Neural crest cell (in vitro differentiated cells): ENCODE data around the gene SH3PXD2A. TPM values are rescaled to one million over a fixed set of nuclear protein-coding genes. Genes with fewer than 3 reads are reported as not detected.

ENCODE experiments used
- DNase-seq: peaks from one replicate; pipeline ENCODE4 v3.0.0; 2021; ENCODE audit warnings: low read depth, mixed read lengths, low spot score
- H3K27ac Mint-ChIP-seq: one replicate; pipeline ENCODE4 v1.8.0; 2021; ENCODE audit warnings: mild to moderate bottlenecking, mixed read lengths; ENCODE audit not compliant: unreplicated experiment
- H3K27me3 Mint-ChIP-seq: 2 replicates; pipeline ENCODE4 v1.8.0; 2021; ENCODE audit warnings: low read depth, mild to moderate bottlenecking, mixed read lengths
- H3K36me3 Mint-ChIP-seq: 2 replicates; pipeline ENCODE4 v1.8.0; 2021; ENCODE audit warnings: low read depth, mild to moderate bottlenecking, mixed read lengths
- H3K4me1 Mint-ChIP-seq: 2 replicates; pipeline ENCODE4 v1.8.0; 2021; ENCODE audit warnings: mixed read lengths
- H3K4me3 Mint-ChIP-seq: one replicate; pipeline ENCODE4 v1.8.0; 2021; ENCODE audit warnings: mild to moderate bottlenecking, mixed read lengths
- H3K9me3 Mint-ChIP-seq: 2 replicates; pipeline ENCODE4 v1.8.0; 2021; ENCODE audit warnings: mixed read lengths
- total RNA-seq: library from RNA; stranded (reverse); gene quantifications from 2 replicates; pipeline ENCODE4 v1.2.1, GENCODE V29; 2021
- TF ChIP-seq, protein P1 (sequence below): fragments of 200-600 bp; sonication (generic); conservative IDR thresholded peaks from 2 replicates; pipeline ENCODE4 v1.5.0; 2021; ENCODE audit warnings: antibody characterized with exemption, mild to moderate bottlenecking

Gene SH3PXD2A
- total RNA-seq, 1 donor from 2014 or later: 22.8 TPM

- H3K4me1 Mint-ChIP-seq: peaks cover 78% of the 10 kb centered on the region
- peaks cover 2% of the 10 kb centered on the region for H3K36me3 Mint-ChIP-seq
- no peak overlapping the region for H3K27ac Mint-ChIP-seq
- no peak for DNase-seq
- TF ChIP-seq, protein P1, sequence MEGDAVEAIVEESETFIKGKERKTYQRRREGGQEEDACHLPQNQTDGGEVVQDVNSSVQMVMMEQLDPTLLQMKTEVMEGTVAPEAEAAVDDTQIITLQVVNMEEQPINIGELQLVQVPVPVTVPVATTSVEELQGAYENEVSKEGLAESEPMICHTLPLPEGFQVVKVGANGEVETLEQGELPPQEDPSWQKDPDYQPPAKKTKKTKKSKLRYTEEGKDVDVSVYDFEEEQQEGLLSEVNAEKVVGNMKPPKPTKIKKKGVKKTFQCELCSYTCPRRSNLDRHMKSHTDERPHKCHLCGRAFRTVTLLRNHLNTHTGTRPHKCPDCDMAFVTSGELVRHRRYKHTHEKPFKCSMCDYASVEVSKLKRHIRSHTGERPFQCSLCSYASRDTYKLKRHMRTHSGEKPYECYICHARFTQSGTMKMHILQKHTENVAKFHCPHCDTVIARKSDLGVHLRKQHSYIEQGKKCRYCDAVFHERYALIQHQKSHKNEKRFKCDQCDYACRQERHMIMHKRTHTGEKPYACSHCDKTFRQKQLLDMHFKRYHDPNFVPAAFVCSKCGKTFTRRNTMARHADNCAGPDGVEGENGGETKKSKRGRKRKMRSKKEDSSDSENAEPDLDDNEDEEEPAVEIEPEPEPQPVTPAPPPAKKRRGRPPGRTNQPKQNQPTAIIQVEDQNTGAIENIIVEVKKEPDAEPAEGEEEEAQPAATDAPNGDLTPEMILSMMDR: no peak
- H3K4me3 Mint-ChIP-seq: no peak overlapping the region
- H3K9me3 Mint-ChIP-seq: no peaks in the 10 kb centered on the region
- H3K27me3 Mint-ChIP-seq: no peaks in the 10 kb centered on the region
Measured at GRCh38 chr10:103807996-103808395, 47.4 kb downstream of the SH3PXD2A start.

DNA sequence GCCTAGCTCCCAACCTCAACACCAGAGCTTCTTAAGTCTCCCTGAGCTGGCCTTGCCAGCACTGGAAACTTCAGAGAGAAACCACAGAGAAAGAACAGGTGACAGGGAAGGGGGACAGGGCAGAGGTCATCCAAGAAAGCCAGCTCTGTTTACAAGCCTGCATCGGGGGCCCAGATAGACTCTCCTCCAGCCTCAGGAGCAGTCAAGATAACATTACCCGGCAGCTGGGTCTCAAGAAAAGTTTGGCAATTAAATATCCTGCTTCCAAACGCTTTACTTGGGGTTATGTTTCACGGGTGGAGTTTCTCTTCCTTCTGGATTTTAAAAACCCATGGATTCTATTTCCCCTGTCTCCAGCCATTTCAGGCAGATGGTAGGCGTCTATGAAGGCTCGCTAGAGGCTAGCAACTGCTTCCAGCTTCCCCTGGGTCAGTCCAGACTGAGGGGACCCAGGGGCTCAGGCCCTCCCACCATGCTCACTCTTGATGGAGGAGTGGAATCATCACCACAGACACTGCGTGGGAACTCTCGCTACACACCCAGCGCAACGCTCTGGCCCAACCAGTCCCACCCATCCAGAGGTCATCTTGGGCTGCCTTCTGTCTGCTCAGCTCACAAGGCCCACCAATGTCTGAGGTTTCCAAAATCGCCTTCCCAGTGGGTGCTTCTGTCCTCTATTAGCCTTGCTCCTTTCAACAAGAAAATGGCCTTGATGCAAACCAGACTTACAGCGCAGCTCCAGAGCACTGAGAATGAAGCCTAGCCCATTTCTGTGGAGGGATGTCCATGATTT, 48.8 kb downstream of the SH3PXD2A start:
- Mint-ChIP-seq H3K36me3 (peaks cover 2% of the 10 kb centered on the region), H3K27me3 (no peaks in the 10 kb centered on the region), H3K4me1 (peaks cover 69% of the 10 kb centered on the region), H3K9me3 (no peaks in the 10 kb centered on the region), H3K4me3 (no peak overlapping the region), H3K27ac (no peak overlapping the region)
- DNase-seq: no peak
- TF ChIP-seq, protein P1: no peak

DNA sequence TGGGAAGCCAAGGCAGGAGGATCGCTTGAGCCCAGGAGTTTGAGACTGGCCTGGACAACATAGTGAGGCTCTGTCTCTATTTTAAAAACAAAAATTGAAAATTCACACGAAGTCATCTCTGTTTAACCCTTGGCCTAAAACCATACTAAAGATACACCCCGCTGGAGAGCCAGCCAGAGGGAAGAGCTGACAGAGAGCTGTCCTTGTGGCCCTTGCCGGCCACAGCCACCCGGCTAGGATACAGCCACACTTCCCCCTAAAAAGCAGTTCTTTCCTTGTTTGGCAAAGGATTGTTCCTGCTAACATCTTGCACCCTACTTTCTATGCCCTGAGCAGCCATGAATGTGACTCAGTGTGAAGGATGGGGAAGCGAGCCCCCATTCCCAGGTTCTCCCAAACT, 49.6 kb downstream of the SH3PXD2A start:
- TF ChIP-seq, protein P1: no peak
- H3K4me1 Mint-ChIP-seq: peaks cover 66% of the 10 kb centered on the region
- H3K27me3 Mint-ChIP-seq: no peaks in the 10 kb centered on the region
- peaks cover 2% of the 10 kb centered on the region for H3K36me3 Mint-ChIP-seq
- H3K4me3 Mint-ChIP-seq: no peak overlapping the region
- DNase-seq: no peak
- no peak overlapping the region for H3K27ac Mint-ChIP-seq
- no peaks in the 10 kb centered on the region for H3K9me3 Mint-ChIP-seq

GRCh38 chr10:103804871-103805270, 50.5 kb downstream of the SH3PXD2A start:
- TF ChIP-seq, protein P1: no peak
- Mint-ChIP-seq H3K27ac (peak overlapping the region; percentile 12), H3K4me1 (peaks cover 67% of the 10 kb centered on the region), H3K9me3 (no peaks in the 10 kb centered on the region), H3K4me3 (no peak overlapping the region), H3K36me3 (no peaks in the 10 kb centered on the region), H3K27me3 (no peaks in the 10 kb centered on the region)
- DNase-seq: no peak

GRCh38 chr10:103803941-103804340, 51.4 kb downstream of the SH3PXD2A start:
- Mint-ChIP-seq H3K4me1 (peaks cover 72% of the 10 kb centered on the region), H3K9me3 (no peaks in the 10 kb centered on the region), H3K36me3 (peaks cover 3% of the 10 kb centered on the region), H3K27ac (no peak overlapping the region), H3K4me3 (no peak overlapping the region), H3K27me3 (no peaks in the 10 kb centered on the region)
- TF ChIP-seq, protein P1: no peak
- no peak for DNase-seq
